Measurements from ENCODE around the gene ZNF219.

The ZNF219 gene

DNA sequence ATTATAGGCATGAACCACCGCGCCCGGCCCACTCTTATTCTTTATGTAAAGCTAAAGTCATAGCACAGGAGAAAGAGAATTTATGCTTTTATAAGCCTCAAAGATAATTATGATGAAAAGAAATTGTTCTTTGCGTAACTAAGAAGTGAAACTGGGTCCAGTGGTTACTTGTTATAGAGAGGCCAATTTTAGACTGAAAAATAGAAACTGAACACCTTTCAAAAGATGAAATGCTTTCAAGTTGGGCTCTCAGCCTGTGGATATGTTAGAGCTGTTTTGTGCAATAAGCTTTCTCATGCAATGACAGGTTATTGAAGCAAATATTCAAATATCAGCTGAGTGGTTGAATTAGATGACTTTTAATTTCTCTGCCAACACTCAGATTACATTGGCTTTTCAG lies 10.3 kb upstream of the ZNF219 start:
- TF ChIP-seq CTCF (IDR thresholded peaks at IDR 0.05; ENCODE audit: borderline replicate concordance, control extremely low read depth, extremely low read depth, insufficient read depth, missing control alignments) = no peak
- in situ Hi-C loops (cut with MboI; ENCODE audit: low sequenced_read_pairs, unreplicated experiment) = no loop called here
- DNase-seq (ENCODE audit: low spot score) = no peak

DNA sequence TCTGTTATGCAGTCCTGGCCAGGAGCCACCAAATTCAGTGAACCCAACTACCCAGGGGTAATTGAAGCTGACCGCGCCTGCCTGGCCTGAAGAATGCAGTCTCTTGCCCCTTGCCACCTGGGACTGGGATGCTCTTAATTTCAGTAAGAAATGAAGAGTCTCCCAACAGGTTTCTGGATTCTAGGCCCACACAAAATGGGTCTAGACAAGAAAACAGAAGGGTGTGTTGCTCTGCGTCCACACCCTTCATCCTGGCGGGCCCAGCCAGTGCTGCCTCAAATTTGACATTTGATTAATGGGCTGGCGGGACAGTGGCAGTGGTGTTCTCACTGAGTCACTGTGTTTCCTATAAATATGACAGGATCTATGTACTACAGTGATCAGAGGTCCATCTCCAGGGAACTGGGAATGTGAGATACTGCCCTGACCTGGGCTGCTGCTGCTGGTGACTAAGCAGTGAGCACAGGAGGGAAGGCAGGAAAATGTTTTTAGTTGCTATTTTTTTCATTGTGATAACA lies 8.9 kb upstream of the ZNF219 start:
- TF ChIP-seq CTCF (IDR thresholded peaks at IDR 0.05; ENCODE audit: borderline replicate concordance, control extremely low read depth, extremely low read depth, insufficient read depth, missing control alignments) = no peak
- no peak for DNase-seq (ENCODE audit: low spot score)
- in situ Hi-C loops (cut with MboI; ENCODE audit: low sequenced_read_pairs, unreplicated experiment) = no loop called here

DNA sequence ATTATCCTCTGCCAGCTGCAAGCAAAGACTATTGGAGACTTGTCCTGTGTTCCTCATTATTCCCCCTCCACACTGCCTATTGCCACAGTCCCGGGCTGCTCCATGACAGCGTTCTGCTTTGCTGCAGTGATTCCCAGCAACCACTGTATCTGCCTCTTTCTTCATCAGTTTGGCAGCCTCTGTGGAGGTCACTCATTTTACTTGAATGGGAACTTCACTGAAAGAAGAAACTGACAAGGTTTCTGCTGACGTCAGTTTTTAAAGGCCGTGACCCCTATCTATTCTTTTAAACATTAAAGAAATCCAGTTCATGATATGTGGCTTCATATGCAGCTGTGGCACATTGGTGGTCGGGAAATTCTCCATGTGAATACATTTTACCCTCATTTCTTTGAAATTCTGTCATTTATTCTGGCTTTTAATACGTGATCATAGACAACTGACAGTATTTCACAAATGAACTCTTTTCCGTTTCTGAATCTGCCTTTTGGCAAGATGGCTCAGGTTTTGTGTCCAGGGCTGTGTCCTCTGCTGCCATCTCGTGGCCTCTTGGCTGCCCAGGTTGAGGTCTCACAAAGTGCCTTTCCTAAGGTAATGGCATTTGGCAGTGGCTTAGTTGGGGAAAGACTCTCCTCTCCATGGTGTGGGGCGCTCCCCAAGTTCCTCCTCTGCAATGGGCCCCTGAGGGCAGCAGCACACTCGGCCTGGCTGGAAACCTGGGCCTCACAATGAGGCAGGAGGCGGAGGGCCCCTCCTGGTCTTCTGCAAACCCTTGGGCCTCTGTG lies 8.2 kb upstream of the ZNF219 start:
- DNase-seq (ENCODE audit: low spot score) = peak; percentile 72
- TF ChIP-seq CTCF (IDR thresholded peaks at IDR 0.05; ENCODE audit: borderline replicate concordance, control extremely low read depth, extremely low read depth, insufficient read depth, missing control alignments) = peak; percentile 94
- in situ Hi-C loops (cut with MboI; ENCODE audit: low sequenced_read_pairs, unreplicated experiment) = no loop called here

DNA sequence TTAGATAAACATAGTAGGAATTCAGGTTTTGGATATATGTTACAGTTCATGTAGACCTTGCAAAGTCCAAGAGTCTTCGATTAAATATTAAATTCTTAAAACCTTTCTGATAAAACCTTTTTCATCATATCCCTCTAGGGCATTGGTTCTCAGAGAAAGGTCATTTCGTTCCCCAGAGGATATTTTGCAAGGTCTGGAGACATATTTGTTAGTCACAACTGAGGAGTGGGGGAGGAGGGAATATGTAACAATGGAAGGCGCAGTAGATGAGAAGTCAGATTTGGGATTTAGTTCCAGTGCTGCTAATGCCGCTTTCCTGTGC lies 7.7 kb upstream of the ZNF219 start:
- no peak for DNase-seq (ENCODE audit: low spot score)
- TF ChIP-seq CTCF (IDR thresholded peaks at IDR 0.05; ENCODE audit: borderline replicate concordance, control extremely low read depth, extremely low read depth, insufficient read depth, missing control alignments) = no peak
- in situ Hi-C loops (cut with MboI; ENCODE audit: low sequenced_read_pairs, unreplicated experiment) = no loop called here

GRCh38 chr14:21105095-21105494 lies 6.6 kb upstream of the ZNF219 start:
- in situ Hi-C loops (cut with MboI; ENCODE audit: low sequenced_read_pairs, unreplicated experiment) = no loop called here
- no peak for DNase-seq (ENCODE audit: low spot score)
- no peak for TF ChIP-seq CTCF (IDR thresholded peaks at IDR 0.05; ENCODE audit: borderline replicate concordance, control extremely low read depth, extremely low read depth, insufficient read depth, missing control alignments)

GRCh38 chr14:21104448-21105060 lies 6.1 kb upstream of the ZNF219 start:
- peak; percentile 96 for TF ChIP-seq CTCF (IDR thresholded peaks at IDR 0.05; ENCODE audit: borderline replicate concordance, control extremely low read depth, extremely low read depth, insufficient read depth, missing control alignments)
- peak; percentile 74 for DNase-seq (ENCODE audit: low spot score)
- in situ Hi-C loops (cut with MboI; ENCODE audit: low sequenced_read_pairs, unreplicated experiment) = no loop called here

Measured in GM13976 (cell line).